Left renal pelvis (tissue), 4 donors: ENCODE results near the gene NOP53. TPM values are rescaled to one million over a fixed set of nuclear protein-coding genes. Genes with fewer than 3 reads are reported as not detected.
"Not testable (repeated sequence)": the region's sequence is repeated elsewhere in the genome, so short reads cannot be mapped to it uniquely, and the experiment has no call there.

Experiments used
- DNase-seq, 4 donors: peaks; one replicate each; pipeline ENCODE4 v3.0.0-alpha.2; 2013; ENCODE audit warnings: low read depth in 4 of 4, low spot score in 3 of 4
- polyA plus RNA-seq, 4 donors: library from polyadenylated mRNA; unstranded; fragments of 120-200 nt; gene quantifications; one replicate each; pipeline ENCODE4 v1.2.1, GENCODE V29; 2013; ENCODE audit not compliant: insufficient read length in 4 of 4

NOP53 gene
- polyA plus RNA-seq, 4 donors, result 363 to 439 (median 379) TPM

- no peak for DNase-seq
These were observed 57.2 kb downstream of the NOP53 start for GRCh38 chr19:47802521-47803043.

- DNase-seq, result not testable (repeated sequence)
These were observed 57.8 kb downstream of the NOP53 start for GRCh38 chr19:47803148-47803547.

GRCh38 chr19:47803671-47804070, 58.3 kb downstream of the NOP53 start:
- not testable (repeated sequence) for DNase-seq

- not testable (repeated sequence) for DNase-seq
These were observed 59.1 kb downstream of the NOP53 start, which contains the start of gene TPRX1 for GRCh38 chr19:47804451-47804850. Gene TPRX1, minus strand, starts transcription at chr19:47804551. Its CDS starts 12 bp downstream, at chr19:47804539.

GRCh38 chr19:47805313-47805712, 60.0 kb downstream of the NOP53 start:
- no peak for DNase-seq

- no peak for DNase-seq
These were observed 61.1 kb downstream of the NOP53 start for GRCh38 chr19:47806435-47806834.

Other genes starting within 250 kb of the NOP53 start
- 100 to 1,000 TPM in 3 of 4 donors, 10 to 100 TPM in 1; 91.6 to 163 (median 154) TPM for gene NAPA, start 230.5 kb upstream of the NOP53 start, polyA plus RNA-seq
- gene ZNF541, start 172.4 kb upstream of the NOP53 start, polyA plus RNA-seq, result under 1 TPM; 0.19 to 0.50 (median 0.29) TPM
- 10 to 100 TPM; 11.0 to 18.0 (median 13.2) TPM for gene BICRA, start 136.4 kb upstream of the NOP53 start, polyA plus RNA-seq
- gene EHD2, start 32.1 kb upstream of the NOP53 start, polyA plus RNA-seq, result 100 to 1,000 TPM in 1 of 4 donors, 10 to 100 TPM in 3; 32.1 to 106 (median 35.1) TPM
- 100 to 1,000 TPM; 120 to 247 (median 153) TPM for gene SELENOW, start 33.2 kb downstream of the NOP53 start, polyA plus RNA-seq
- not detected for gene TPRX1, start 59.0 kb downstream of the NOP53 start, polyA plus RNA-seq
- under 1 TPM in 1 of 4 donors, not detected in 3; 0.11 TPM for gene CRX, start 76.4 kb downstream of the NOP53 start, polyA plus RNA-seq
- gene TPRX2, start 113.7 kb downstream of the NOP53 start, polyA plus RNA-seq, result not detected
- gene SULT2A1, start 140.8 kb downstream of the NOP53 start, polyA plus RNA-seq, result under 1 TPM in 2 of 4 donors, not detected in 2; 0.33 to 0.40 TPM
- gene BSPH1, start 246.6 kb downstream of the NOP53 start, polyA plus RNA-seq, result not detected
- gene ELSPBP1, start 249.1 kb downstream of the NOP53 start, polyA plus RNA-seq, result under 1 TPM in 1 of 4 donors, not detected in 3; 0.46 TPM